ENCODE data around the gene C10orf71.

The C10orf71 gene

DNA sequence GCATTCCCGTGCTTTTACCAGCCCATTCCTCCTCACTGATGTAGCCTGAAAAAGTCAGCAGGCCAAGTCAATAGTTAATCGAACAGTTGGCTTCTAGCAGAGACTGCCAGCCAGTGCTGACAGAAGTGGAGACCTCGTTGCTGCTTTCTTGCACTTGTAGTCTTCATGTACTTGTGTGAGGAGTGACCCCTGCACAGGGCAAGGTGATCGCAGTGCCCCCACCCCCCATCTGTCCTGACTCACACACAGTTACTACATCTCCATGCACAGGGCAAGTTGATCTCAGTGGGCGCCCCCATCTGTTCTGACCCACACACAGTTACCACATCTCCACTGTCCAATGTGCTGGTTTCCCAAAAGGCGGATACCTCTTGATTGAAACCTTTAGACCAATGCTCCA, 34.2 kb downstream of the C10orf71 start:
- no peak for DNase-seq (ENCODE audit: low read depth)

GRCh38 chr10:49334964-49335363, 36.0 kb downstream of the C10orf71 start:
- DNase-seq (ENCODE audit: low read depth) = no peak

DNA sequence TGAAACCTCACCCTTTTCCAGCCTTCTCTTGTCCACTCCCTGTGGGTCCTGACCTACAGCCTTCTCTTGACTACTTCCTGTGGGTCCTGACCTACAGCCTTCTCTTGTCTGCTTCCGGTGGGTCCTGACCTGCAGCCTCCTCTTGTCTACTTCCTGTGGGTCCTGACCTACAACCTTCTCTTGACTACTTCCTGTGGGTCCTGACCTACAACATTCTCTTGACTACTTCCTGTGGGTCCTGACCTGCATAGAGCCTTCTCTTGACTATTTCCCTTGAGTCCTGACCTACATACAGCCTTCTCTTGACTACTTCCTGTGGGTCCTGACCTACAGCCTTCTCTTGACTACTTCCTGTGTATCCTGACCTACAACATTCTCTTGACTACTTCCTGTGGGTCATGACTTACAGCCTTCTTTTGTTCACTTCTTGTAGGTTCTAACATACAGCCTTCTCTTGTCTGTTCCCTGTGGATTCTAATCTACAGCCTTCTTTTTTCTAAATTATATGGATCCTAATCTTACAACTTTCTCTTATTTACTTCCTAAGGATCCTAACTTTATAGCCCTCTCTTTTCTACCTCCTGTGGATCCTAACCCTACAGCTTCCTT, 36.5 kb downstream of the C10orf71 start:
- DNase-seq (ENCODE audit: low read depth) = no peak

GRCh38 chr10:49338604-49339003, 39.6 kb downstream of the C10orf71 start:
- no peak for DNase-seq (ENCODE audit: low read depth)

GRCh38 chr10:49344840-49345239, 45.9 kb downstream of the C10orf71 start:
- DNase-seq (ENCODE audit: low read depth) = no peak

GRCh38 chr10:49347342-49347741, 48.4 kb downstream of the C10orf71 start:
- DNase-seq (ENCODE audit: low read depth) = no peak

- DNase-seq (ENCODE audit: low read depth) = no peak
Observed at GRCh38 chr10:49347827-49348226, 48.9 kb downstream of the C10orf71 start.

DNA sequence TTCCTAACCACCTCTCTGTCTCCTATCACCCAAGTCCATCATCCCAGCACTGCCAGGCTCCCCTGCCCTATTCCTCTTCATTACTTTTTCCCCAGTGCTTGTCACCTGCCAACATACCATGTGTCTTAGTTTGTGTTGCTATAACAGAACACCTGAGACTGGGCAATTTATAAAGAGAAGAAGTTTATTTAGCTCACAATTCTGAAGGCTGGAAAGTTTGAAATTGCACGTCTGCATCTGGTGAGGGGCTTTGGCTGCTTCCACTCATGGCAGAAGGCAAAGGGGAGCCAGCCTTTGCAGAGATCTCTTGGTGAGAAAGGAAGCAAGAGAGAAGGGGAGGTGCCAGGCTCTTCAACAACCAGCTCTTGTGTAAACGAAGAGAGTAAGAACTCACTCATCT, 49.6 kb downstream of the C10orf71 start:
- DNase-seq (ENCODE audit: low read depth) = no peak

GRCh38 chr10:49349390-49349789, 50.4 kb downstream of the C10orf71 start:
- DNase-seq (ENCODE audit: low read depth) = no peak

DNA sequence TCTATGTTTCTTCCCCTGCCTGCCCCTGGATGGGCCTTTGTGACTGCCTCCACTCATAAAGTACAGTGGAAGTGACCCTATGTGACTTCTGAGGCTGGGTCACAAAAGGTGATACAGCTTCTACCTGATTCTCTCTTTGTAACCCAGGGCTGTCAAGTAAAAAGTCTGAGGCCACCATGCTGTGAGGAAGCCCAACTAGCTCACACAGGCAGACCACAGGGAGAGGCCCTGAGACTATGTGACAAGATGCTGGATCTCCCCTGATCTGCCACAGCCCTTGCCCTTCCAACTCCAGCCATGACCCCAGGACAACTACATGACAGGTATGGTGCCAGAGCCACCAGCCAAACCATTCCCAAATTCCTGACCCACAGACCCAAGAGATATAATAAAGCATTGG, 51.2 kb downstream of the C10orf71 start:
- DNase-seq (ENCODE audit: low read depth) = no peak

- DNase-seq (ENCODE audit: low read depth) = no peak
Observed at GRCh38 chr10:49350846-49351532, 52.0 kb downstream of the C10orf71 start.

DNA sequence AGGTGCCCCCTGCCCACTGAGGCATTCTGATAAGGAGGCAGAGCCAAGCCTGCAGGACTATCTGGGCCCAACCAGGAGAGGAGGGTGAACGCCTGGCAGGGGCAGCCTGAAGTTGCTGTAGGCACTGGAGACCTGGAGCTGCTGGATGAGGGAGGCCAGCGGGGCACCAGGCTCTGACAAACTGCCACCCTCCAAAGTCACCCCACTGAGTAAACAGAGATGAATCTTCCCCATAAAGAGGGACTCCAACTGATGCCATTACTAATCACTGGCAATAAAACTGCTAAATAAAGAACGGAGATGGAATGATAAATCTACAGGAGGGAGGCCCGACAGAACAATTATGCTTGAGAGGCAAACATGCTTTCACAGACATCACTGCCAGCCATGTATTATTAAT, 52.7 kb downstream of the C10orf71 start:
- DNase-seq (ENCODE audit: low read depth) = no peak

- DNase-seq (ENCODE audit: low read depth) = no peak
Observed at GRCh38 chr10:49352323-49352722, 53.4 kb downstream of the C10orf71 start.

DNA sequence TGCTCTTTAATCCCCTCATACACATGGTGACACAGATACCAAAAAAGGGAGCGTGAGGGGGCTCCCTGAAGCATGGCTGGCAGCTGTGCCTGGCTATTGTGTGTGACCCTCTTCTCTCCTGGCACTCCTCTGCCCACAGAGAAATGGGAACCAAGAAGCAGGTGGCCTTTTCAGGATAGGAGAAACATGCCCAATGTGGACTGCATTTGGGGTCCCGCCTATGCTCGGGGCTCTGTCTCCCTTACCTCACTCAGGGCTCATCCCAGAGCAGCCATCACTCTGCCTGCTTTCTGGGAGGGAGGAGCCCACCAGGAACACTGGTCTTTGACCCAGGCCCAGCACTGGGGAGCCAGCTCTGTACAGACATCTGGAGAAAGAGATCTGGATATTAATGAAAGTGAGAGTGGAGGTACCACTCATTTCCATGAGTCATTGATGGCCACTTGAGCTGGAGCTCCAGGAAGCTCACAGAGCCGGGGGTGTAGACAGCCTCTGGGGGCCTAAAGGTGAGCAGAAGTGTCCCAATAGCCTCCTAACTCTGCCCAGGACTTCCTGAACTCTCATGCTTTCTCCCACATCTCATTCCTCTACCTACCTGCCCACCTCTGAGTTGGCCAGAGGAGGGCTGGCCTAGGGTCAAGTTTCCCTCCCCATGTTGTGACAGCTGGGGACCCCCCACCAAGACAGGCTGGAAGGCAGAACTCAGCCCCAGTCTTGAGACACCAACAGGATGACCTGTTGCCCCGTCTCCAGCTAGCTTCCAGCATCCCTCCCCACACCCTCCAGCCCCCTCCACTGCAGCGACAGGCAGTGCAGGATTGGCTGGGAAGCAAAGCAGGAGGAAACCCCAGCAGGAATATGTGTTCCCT, 54.3 kb downstream of the C10orf71 start:
- DNase-seq (ENCODE audit: low read depth) = no peak

DNA sequence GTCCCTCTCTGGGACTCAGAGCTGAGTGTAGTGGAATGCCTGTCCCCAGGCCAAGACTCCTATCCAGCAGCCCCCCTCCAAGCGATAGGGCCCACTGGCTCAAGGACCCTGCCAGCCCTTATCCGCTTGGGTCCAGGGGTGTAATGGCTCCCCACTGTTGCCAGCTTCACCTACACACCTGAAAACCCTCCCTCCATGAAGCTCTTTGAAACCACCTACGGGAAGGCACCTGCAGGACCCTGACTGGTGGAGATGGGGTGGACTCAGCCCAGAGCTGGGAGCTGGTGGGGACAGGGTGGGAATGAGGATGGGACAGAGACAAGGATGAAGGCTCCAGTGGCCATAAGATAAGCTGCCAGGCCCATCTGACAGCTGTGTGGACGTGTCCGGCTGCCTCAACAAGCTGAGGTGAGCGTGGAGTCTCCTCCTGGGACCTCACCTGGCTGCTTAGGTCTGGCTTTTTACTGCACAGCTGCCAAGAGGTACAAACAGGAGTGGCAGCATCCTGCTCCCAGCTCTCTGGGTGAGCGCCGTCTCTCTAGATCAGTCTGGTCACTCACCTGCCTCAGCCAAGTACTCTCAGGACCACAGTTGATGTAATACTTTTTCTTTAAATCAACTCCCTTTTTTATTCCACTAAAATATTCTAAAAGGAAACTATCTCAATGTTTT, 55.1 kb downstream of the C10orf71 start:
- no peak for DNase-seq (ENCODE audit: low read depth)

DNA sequence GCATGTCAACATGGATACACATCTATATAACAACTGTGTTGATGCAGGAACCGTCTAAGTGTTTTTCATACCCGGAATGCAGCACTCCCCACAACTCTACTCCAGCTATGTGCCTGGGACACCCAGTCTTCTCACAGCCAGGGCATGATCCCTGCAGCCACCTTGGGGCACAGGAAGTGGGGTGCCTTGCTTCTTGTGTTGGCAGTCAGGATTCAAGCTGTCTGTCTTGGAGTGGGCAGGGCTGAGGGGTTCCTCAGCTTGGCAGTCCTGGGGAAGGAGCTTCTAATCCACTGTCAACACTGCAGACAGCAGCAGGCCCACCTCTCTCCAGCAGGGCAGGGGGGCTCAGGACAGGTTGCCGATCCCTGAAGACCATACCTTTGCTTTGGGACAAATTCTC, 55.6 kb downstream of the C10orf71 start:
- no peak for DNase-seq (ENCODE audit: low read depth)

DNA sequence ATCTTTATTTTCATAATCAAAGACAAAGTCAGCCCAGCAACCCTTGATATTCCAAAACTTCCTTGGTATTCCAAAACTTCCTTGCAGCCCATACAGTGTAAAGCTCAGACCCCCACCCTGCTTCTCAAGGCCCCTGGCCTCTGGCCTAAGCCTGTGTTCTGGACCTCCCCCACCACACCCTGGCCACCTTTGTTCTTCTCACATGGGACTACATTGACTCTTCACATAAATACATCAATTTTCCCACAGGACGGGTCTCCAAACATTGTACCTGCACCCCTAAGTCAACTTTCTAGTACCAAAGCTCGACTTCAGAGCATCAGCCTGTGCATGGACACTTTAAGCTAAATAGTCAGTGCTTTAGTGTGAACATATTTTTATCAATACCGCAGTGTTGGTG, 56.3 kb downstream of the C10orf71 start:
- no peak for DNase-seq (ENCODE audit: low read depth)

- DNase-seq (ENCODE audit: low read depth) = no peak
Observed at GRCh38 chr10:49356181-49356580, 57.2 kb downstream of the C10orf71 start.

- DNase-seq (ENCODE audit: low read depth) = no peak
Observed at GRCh38 chr10:49356944-49357343, 58.0 kb downstream of the C10orf71 start.

DNA sequence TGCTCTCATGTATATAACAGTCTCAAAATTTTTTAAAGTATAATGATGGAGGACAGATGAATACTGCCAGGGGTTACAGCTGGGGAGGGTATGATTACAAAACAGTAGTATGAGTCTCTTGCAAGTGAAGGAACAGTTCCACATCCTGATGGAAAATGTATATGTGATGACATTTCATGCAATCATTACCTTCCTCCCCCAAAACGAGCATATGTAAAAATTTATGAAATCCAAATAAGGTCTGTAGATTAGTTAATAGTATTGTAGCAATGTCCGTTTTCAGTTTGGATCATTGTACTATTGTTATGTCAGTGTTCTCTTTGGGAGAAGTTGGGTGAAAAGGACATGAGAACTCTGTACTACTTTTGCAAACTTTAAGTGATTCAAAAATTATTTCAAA, 58.9 kb downstream of the C10orf71 start:
- no peak for DNase-seq (ENCODE audit: low read depth)

- DNase-seq (ENCODE audit: low read depth) = no peak
Observed at GRCh38 chr10:49359349-49360270, 60.6 kb downstream of the C10orf71 start.
